NCI-H146 treated with DMSO at 0.1 percent for 48 hours (cell line): ENCODE results near the gene COPZ2.
"Not testable (repeated sequence)": the region's sequence is repeated elsewhere in the genome, so short reads cannot be mapped to it uniquely, and the experiment has no call there.

Source experiments
- DNase-seq: peaks from one replicate; lab custom pipeline; 2025; ENCODE audit not compliant: unreplicated experiment; lab: John Stamatoyannopoulos, UW

Gene COPZ2

GRCh38 chr17:48037036-48037837 lies at the start of gene COPZ2:
Gene COPZ2, minus strand, starts transcription at chr17:48037797. Its CDS starts 20 bp downstream, at chr17:48037777.
- DNase-seq = no peak

GRCh38 chr17:48084932-48085331 lies 47.3 kb upstream of the COPZ2 start:
- no peak for DNase-seq

- DNase-seq = no peak
Observed at GRCh38 chr17:48081858-48082257, 44.3 kb upstream of the COPZ2 start.

GRCh38 chr17:48077152-48077551 lies 39.6 kb upstream of the COPZ2 start:
- DNase-seq = not testable (repeated sequence)

GRCh38 chr17:48074322-48075081 lies 36.9 kb upstream of the COPZ2 start:
- peak; percentile 27 for DNase-seq

- not testable (repeated sequence) for DNase-seq
Observed at GRCh38 chr17:48073566-48074094, 36.0 kb upstream of the COPZ2 start.

- not testable (repeated sequence) for DNase-seq
Observed at GRCh38 chr17:48072811-48073210, 35.2 kb upstream of the COPZ2 start.

- no peak for DNase-seq
Observed at GRCh38 chr17:48071654-48072053, 34.1 kb upstream of the COPZ2 start.

- no peak for DNase-seq
Observed at GRCh38 chr17:48070195-48070594, 32.6 kb upstream of the COPZ2 start.

GRCh38 chr17:48068491-48068961 lies 30.9 kb upstream of the COPZ2 start:
- DNase-seq = no peak

- DNase-seq = not testable (repeated sequence)
Observed at GRCh38 chr17:48067808-48068207, 30.2 kb upstream of the COPZ2 start.

- DNase-seq = no peak
Observed at GRCh38 chr17:48067245-48067644, 29.6 kb upstream of the COPZ2 start.

GRCh38 chr17:48066656-48067055 lies 29.1 kb upstream of the COPZ2 start:
- no peak for DNase-seq

- no peak for DNase-seq
Observed at GRCh38 chr17:48066192-48066591, 28.6 kb upstream of the COPZ2 start.

- DNase-seq = no peak
Observed at GRCh38 chr17:48064638-48065037, 27.0 kb upstream of the COPZ2 start.

- no peak for DNase-seq
Observed at GRCh38 chr17:48062273-48062672, 24.7 kb upstream of the COPZ2 start.

- no peak for DNase-seq
Observed at GRCh38 chr17:48060249-48060648, 22.7 kb upstream of the COPZ2 start.

GRCh38 chr17:48059125-48059668 lies 21.6 kb upstream of the COPZ2 start:
- DNase-seq = no peak

GRCh38 chr17:48058393-48059124 lies 21.0 kb upstream of the COPZ2 start:
- DNase-seq = no peak

- no peak for DNase-seq
Observed at GRCh38 chr17:48057626-48058025, 20.0 kb upstream of the COPZ2 start.

- no peak for DNase-seq
Observed at GRCh38 chr17:48056879-48057278, 19.3 kb upstream of the COPZ2 start.
